GM19324 (cell line): ENCODE results near the gene PRL.
A peak's percentile ranks its signal among the peaks of the same experiment; 100 is the strongest.

ENCODE experiments used
- ATAC-seq: cut with Tn5 transposase; IDR thresholded peaks from one replicate; pipeline ENCODE4 v1.9.1; 2021; ENCODE audit warnings: mild to moderate bottlenecking, moderate library complexity; ENCODE audit not compliant: unreplicated experiment, low FRiP score

Gene PRL

DNA sequence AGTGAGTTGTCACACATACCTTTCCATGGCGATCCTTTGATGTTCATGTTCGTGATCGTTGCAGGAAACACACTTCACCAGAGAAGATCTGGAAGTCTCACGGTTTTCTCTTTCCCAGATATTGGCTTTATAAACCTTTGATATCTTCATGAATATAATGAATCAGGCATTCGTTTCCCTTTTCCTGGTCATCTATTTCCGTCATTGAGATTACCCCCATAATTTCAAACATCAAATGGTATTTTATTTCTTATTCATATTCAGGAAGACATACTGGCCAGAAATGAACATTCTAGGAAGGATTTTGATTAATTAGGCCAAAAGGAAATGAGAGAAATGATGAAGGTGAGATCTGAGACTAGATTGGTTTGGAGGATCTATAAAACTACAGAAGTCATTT is at the start of gene PRL:
Gene PRL, minus strand, starts transcription at position 101 of the 400 bp plus-strand sequence. Its CDS starts 54 bp downstream, at position 47.
- no peak for ATAC-seq

GRCh38 chr6:22343864-22344263 is 47.0 kb upstream of the PRL start:
- no peak for ATAC-seq

DNA sequence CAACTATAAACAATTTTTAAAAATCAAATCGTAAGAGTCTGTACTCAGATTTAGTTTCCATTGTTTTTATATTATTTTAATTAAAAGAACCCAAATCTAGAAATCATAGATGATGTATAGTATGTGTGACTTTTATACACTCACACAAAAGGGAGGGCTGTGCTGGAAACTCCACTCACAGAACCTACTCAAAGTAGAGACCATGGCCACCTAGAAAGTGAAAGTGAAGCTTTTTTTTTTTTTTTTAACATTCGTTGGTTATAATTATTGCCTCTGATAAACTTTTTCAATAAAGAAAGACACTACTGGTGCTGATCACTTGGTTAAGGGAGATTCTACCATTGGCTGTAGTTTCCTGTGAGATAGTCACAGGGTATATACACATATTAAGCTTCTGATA is 37.9 kb upstream of the PRL start:
- no peak for ATAC-seq

- ATAC-seq = no peak
Observed at GRCh38 chr6:22333802-22334201, 37.0 kb upstream of the PRL start.

DNA sequence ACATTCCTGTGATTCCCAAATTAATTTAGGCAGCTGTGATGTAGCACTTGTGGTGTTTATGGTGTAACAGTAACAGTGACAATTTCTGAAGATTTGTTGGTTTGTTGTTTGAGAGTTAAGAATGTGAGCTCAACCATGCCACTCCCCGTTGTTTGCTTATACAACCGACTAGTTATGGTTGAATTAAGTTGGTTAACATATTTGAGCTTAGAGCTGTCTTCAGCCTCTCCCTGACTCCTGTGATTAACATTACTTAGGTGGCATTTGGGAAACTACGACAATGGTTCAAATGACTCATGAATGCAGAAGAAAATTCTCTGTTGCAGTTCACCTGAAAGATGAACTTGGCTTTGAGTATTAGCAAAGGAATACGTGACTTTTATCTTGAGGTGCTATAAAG is 35.9 kb upstream of the PRL start:
- no peak for ATAC-seq

- ATAC-seq = no peak
Observed at GRCh38 chr6:22332216-22332615, 35.4 kb upstream of the PRL start.

DNA sequence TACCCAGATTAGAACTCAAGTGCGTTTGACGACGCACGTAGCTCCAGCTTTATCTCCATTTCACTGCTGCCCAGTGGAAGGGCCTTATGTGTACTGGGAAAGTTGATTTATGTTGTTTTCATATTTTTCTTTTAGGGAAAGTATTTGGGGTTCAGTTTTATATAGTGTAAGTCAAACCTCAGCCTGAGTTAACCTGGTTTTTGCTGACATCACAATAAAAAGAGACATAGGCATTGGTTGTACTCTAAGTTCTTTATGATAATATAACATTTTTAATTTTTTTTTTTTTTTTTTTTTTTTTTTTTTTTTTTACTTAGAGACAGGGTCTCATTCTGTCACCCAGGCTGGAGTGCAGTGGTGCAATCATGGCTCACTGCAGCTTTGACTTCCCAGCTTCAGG is 34.1 kb upstream of the PRL start:
- ATAC-seq = no peak

- ATAC-seq = no peak
Observed at GRCh38 chr6:22328474-22328873, 31.6 kb upstream of the PRL start.

- ATAC-seq = no peak
Observed at GRCh38 chr6:22327881-22328280, 31.0 kb upstream of the PRL start.

DNA sequence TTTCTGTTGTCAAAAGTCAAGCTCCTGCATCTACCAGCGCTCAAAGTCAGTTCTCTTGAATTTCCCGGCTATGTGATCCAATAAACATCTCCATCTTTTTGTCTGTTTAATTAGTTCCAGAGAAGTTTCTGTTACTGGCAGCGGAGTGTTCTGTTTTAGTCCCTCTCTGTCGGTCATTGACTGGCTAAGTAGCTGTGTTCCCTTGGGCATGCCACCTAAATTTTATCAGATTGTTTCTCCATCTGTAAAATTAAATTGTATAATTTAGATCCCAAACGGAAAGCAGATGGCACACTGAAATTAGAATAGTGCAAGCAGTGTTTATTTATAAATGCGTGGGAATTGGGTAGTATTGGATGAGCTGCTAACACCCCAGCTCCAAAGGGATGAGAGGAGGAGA is 29.7 kb upstream of the PRL start:
- no peak for ATAC-seq

GRCh38 chr6:22325481-22325880 is 28.6 kb upstream of the PRL start:
- no peak for ATAC-seq

DNA sequence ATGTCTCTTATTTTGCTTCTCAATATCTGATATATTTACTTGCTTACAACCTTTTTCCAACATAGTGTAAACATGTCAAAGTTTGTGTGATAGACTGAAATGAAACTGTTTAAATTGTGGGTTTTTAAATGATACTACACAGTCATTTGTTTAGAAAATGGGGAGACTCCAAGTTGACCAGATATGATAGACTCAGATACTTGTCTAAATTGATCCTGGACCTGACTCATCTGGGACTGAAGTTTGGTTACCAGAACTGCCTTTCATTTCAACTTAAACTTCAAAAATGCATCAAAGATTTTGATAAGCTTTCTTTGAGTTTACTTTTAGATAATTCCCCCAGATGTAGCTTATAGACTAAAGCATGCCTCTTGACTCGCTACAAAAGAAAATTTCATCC is 27.0 kb upstream of the PRL start:
- ATAC-seq = no peak

DNA sequence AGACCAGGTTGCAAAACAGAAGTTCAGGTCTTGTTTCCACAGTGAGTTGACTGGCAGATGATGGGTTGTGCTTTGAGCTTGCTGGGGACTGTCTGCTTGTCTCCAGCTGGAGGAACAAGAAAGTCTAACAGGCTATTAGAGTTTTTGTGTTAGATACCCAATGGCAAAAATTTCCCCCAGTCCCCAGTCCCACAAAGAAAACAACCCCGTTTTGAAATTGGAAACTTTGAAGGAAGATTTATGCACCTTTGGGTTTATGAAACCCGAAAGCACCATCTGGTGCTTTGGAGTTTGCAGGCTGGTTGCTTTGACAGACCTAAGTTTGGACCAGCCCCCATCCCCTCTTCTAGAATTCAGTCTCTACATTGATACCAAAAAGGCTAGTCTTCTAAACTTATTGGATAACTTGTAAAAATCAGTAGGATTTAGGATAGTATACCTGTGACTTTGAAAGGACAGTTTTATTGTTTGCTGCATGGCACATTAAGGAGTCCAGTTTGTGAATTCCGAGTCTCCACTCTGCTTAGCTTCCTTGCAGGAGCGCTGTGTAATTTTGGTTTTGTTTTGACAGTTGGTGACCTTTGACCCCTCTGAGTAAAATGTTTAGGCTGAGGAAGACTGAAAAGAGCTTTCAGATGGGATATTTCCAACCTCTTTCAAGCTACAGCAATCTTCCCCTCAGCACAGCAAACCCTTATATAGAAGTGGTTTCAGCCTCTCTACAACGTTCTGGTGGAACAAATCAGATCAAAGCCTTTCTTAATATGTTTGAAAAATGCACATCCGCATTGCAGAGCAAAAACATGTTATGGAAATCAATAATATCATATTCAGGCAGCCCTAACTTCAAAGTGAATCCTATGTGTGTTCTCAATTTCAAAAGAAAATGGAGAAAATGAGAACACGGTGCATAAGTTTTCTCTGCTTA is 25.5 kb upstream of the PRL start:
- ATAC-seq = peak; percentile 48

DNA sequence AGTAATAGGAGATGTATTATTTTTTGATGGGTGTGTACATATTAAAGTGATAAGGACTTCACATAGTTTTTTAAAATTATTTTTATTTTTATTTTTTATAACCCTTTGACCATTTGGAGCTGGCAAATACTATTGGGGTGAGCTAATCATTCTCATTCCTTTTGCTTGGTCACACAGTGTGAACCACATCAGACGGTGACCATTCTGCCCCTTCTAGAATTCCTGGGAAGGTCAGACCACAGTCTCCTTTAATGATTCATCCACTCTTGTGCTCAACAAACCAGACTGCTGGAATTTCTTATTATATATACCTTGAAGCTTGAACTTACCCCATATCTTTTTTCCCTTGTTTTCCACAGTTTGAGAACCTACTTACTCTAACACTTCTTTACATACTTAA is 23.9 kb upstream of the PRL start:
- ATAC-seq = no peak

GRCh38 chr6:22318404-22318803 is 21.6 kb upstream of the PRL start:
- no peak for ATAC-seq

- ATAC-seq = no peak
Observed at GRCh38 chr6:22313796-22314195, 17.0 kb upstream of the PRL start.

- no peak for ATAC-seq
Observed at GRCh38 chr6:22308939-22309338, 12.1 kb upstream of the PRL start.

DNA sequence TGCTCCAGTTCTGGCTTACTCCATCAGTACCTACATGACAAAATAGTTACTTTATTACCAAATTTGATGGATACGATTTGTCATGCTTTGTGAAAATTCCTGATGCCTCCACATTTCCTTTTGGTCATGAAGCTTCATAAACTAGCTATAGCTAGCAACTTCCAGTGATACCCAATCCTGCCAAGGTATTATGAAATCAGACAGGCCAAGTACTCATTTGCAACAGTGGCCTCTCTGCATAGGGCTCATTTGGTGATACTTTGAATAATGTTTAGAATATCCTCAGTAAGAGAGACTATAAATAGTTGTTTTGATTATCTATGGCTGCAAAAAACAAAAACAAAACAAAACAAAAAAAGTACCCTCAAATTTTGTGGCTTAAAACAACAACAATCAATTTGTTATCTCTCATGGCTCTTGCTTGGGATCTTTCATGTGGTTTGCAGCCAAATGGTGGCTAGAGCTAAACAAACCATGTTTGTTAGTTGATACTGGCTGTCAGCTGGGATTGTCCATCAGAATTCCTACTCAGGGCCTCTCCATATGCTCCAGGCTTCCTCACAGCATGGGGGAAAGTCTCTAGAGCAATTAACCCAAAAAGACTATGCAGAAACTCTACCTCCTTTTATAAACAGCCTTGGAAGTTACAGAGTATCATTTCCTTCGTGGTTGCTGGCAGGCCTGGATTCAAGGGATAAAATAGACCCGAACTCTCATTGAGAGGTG is 10.1 kb upstream of the PRL start:
- ATAC-seq = no peak

DNA sequence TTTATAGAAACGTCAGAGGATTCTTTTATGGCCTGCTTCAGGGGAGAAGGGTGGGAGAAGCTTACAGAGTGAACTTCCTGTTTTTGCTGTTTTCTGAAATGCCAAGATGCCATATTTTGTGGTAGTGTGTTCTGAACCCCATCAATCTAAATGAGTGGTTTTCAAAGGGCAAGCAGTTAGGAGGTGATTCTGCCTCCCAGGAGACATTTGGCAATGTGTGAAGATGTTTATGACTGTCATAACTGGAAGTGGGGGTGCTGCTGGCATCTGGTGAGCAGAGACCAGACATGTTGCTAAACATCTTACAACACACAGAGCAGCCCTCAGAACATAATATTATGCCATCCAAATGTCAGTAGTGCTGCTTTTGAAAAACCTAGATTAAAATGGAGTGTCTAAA is 6.0 kb upstream of the PRL start:
- ATAC-seq = no peak

DNA sequence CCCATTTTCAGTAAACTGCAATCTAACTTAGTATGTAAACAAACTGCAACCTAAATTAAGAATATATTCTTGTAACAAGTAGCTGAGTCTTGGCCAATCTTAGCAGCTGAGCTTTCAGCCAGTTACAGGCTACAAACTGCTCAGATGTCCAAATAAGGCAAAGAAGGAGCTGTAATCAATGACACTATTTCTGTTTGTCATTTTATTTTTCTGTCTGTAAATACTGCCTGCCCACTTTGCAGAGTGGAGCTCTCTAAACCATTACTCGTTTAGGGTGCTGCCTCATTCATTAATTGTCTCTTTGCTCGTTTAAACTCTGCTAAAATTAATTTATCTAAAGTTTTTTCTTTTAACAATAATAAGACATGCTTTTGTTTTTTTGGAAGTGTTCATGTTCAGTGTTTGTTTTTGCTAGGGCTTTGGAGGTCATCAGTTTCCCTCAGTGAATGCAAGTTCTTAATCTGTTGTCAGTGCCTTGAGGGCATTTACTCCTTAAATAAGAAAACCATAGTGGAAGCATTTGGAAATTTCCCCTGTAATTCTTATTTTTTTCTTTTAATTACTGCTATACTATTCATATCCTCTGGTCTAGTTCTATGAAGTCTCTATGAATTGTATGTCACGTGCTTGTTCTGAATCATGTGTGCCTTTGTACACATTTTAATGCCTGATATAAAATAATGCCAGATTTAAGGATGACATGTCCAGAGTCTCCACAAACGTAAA is 3.6 kb upstream of the PRL start:
- ATAC-seq = no peak

- no peak for ATAC-seq
Observed at GRCh38 chr6:22298475-22298890, 1.6 kb upstream of the PRL start.
